ENCODE data around the gene WIPI1.

DNA sequence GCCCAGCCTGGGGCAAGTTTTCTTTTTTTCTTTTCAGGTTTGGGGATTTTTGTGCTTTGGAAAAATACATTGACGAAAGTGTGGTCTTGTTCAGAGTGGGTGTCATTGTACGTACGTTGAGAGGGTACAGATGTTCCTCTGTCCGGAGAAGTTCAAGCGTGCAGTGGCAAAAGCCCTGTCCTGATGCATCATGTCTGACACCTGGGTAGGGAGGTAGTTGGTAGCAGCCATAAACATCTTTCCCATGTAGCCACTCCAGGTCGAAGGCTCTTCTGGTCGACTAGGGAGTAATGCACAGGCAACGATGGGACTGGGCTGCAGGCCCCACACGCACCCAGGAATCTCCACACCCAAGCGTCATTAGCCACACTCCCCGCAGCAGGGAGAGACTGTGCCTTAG is 27.4 kb downstream of the WIPI1 start:
- TF ChIP-seq, protein P1, sequence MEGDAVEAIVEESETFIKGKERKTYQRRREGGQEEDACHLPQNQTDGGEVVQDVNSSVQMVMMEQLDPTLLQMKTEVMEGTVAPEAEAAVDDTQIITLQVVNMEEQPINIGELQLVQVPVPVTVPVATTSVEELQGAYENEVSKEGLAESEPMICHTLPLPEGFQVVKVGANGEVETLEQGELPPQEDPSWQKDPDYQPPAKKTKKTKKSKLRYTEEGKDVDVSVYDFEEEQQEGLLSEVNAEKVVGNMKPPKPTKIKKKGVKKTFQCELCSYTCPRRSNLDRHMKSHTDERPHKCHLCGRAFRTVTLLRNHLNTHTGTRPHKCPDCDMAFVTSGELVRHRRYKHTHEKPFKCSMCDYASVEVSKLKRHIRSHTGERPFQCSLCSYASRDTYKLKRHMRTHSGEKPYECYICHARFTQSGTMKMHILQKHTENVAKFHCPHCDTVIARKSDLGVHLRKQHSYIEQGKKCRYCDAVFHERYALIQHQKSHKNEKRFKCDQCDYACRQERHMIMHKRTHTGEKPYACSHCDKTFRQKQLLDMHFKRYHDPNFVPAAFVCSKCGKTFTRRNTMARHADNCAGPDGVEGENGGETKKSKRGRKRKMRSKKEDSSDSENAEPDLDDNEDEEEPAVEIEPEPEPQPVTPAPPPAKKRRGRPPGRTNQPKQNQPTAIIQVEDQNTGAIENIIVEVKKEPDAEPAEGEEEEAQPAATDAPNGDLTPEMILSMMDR (IDR thresholded peaks at IDR 0.05 in 2 of 3, conservative IDR thresholded peaks at IDR 0.05 in 1 of 3; ENCODE audit: control insufficient read depth in 2 of 3, extremely low read depth in 1 of 3, insufficient read depth in 1 of 3, low read depth in 3 of 3, low read length in 3 of 3) = no peak
- TF ChIP-seq FOS (IDR thresholded peaks at IDR 0.05; ENCODE audit: borderline replicate concordance, extremely low read depth, insufficient read length) (no peak), POLR2A (IDR thresholded peaks at IDR 0.05; ENCODE audit: low read depth, low read length) (no peak), NR2C2 (IDR thresholded peaks at IDR 0.05; ENCODE audit: borderline replicate concordance, control insufficient read depth, insufficient read length, low read depth) (no peak)
